ENCODE measurements around the gene HOXD10.
A peak's percentile ranks its signal among the peaks of the same experiment; 100 is the strongest.

HOXD10 gene

GRCh38 chr2:176152350-176153181 lies 36.0 kb downstream of the HOXD10 start:
- DNase-seq: no peak

GRCh38 chr2:176154576-176155252 lies 38.1 kb downstream of the HOXD10 start:
- DNase-seq: no peak

GRCh38 chr2:176155356-176156044 lies 38.9 kb downstream of the HOXD10 start:
- no peak for DNase-seq

- no peak for DNase-seq
These were observed 39.8 kb downstream of the HOXD10 start for GRCh38 chr2:176156301-176156806.

GRCh38 chr2:176156807-176157498 lies 40.4 kb downstream of the HOXD10 start, which contains the start of gene HOXD3:
Gene HOXD3 (plus strand): TSS chr2:176157307. CDS start chr2:176169115, 11,808 bp downstream.
- peak; percentile 17 for DNase-seq

GRCh38 chr2:176157499-176158185 lies 41.1 kb downstream of the HOXD10 start:
- peak; percentile 22 for DNase-seq

GRCh38 chr2:176158186-176158591 lies 41.6 kb downstream of the HOXD10 start:
- no peak for DNase-seq

GRCh38 chr2:176158855-176159662 lies 42.5 kb downstream of the HOXD10 start:
- no peak for DNase-seq

- no peak for DNase-seq
These were observed 43.2 kb downstream of the HOXD10 start for GRCh38 chr2:176159663-176160250.

- DNase-seq: no peak
These were observed 43.8 kb downstream of the HOXD10 start for GRCh38 chr2:176160251-176160985.

GRCh38 chr2:176160986-176161824 lies 44.6 kb downstream of the HOXD10 start:
- DNase-seq: no peak

GRCh38 chr2:176161825-176162626 lies 45.4 kb downstream of the HOXD10 start:
- DNase-seq: no peak

GRCh38 chr2:176162911-176163671 lies 46.5 kb downstream of the HOXD10 start:
- no peak for DNase-seq

GRCh38 chr2:176163672-176164056 lies 47.1 kb downstream of the HOXD10 start:
- DNase-seq: no peak

- no peak for DNase-seq
These were observed 47.6 kb downstream of the HOXD10 start for GRCh38 chr2:176164201-176164600.

- no peak for DNase-seq
These were observed 48.2 kb downstream of the HOXD10 start for GRCh38 chr2:176164611-176165369.

Data from NCI-H446 treated with DMSO at 0.1 percent for 48 hours (cell line).